Measurements from ENCODE around the gene CORO7.

DNA sequence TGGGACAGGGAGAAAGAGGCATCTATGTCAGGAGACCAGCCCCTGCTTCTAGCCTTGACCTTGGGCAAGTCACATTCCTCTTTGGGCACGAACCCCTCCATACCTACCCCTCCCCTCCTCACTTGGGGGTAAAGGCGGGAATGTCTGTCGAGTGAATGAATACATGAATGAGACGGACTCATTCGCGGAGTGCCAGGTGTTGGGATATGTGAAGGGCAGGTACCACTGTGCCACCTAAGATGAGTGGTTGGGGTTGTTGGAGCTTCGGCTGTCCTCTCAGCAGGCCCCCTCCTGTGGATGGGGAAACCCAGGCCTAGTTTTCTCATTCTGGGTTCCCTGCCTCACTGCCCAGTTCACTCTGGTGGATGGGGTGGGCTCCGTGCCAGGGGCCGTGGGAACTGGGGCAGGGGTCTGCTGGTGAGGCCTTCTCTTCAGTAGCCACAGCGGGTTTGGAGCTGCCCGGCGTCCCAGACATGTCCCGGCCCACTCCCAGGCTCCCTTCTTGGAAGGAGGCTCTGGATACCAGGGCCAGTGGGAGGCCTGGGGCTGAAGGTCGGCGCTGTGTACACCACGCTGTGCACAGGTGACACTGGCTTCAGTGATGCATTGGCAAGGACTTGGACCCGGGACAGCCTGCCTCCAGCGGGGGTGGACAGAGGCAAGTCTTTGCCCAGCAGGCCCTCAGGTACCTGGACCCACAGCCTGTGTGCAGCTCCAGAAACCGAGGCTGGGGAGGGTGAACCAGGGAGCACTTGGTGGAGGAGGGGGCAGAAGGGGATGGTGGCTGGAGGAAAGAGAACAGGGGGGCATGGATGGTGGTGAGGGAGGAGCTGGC is 94.9 kb downstream of the CORO7 start:
- TF ChIP-seq, protein P1, sequence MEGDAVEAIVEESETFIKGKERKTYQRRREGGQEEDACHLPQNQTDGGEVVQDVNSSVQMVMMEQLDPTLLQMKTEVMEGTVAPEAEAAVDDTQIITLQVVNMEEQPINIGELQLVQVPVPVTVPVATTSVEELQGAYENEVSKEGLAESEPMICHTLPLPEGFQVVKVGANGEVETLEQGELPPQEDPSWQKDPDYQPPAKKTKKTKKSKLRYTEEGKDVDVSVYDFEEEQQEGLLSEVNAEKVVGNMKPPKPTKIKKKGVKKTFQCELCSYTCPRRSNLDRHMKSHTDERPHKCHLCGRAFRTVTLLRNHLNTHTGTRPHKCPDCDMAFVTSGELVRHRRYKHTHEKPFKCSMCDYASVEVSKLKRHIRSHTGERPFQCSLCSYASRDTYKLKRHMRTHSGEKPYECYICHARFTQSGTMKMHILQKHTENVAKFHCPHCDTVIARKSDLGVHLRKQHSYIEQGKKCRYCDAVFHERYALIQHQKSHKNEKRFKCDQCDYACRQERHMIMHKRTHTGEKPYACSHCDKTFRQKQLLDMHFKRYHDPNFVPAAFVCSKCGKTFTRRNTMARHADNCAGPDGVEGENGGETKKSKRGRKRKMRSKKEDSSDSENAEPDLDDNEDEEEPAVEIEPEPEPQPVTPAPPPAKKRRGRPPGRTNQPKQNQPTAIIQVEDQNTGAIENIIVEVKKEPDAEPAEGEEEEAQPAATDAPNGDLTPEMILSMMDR (IDR thresholded peaks at IDR 0.05) = no peak
- TF ChIP-seq EP300 (IDR thresholded peaks at IDR 0.05) = no peak
- TF ChIP-seq POLR2AphosphoS5 (IDR thresholded peaks at IDR 0.05) = no peak
- no peak for TF ChIP-seq POLR2A (IDR thresholded peaks at IDR 0.05)
